ENCODE results near the gene TEX13B.

Gene TEX13B, protein sequence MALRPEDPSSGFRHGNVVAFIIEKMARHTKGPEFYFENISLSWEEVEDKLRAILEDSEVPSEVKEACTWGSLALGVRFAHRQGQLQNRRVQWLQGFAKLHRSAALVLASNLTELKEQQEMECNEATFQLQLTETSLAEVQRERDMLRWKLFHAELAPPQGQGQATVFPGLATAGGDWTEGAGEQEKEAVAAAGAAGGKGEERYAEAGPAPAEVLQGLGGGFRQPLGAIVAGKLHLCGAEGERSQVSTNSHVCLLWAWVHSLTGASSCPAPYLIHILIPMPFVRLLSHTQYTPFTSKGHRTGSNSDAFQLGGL

GRCh38 chrX:107982356-107982755 lies at the start of gene TEX13B:
Gene TEX13B (minus strand): TSS chrX:107982370. CDS start chrX:107982127, 243 bp downstream.
- Mint-ChIP-seq H3K9me3 (no peaks in the 10 kb centered on the region), H3K27ac (no peak within 1 kb of the TSS), H3K36me3 (ENCODE audit: low read depth) (no peaks in the 10 kb centered on the region), H3K4me1 (ENCODE audit: low read depth) (peaks cover 11% of the 10 kb centered on the region), H3K27me3 (no peaks in the 10 kb centered on the region), H3K4me3 (no peak within 1 kb of the TSS)
- intact Hi-C loops (cut with micrococcal nuclease): no loop called here

DNA sequence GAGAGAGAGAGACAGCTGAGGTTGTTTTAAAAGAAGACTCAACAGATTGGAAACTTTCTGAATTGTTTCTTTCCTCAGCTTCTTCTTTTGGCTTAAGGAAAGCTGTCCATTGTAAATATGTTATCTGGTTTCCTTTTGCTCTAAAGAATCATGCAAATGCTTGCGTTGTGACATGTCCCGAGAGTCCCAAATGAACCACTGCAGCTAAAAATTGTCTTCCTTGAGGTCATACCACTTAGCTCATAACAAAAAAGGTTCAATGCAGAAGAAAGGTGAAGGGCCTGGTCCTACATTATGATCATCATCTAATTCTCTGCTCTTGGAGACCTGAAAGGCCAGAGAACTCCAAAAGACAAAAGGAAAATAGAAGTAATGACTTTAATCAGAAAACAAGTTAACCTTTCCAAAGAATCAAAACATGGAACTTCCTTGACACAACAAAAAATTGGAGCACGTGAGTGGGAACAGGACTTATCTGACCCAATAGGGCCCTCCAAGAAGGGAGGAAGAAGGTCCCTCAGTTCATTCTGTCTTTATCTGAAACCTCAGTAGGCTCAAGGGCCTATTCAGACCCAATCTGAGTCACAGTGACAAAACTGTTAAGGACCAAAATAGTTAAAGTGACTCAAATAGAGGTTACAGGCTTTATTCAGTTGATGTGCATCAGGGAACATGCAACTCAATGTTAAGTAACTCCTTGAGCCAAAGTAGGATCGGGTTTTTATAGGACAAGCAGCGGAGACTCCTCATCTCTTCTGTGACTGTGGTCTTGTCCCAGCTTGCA lies 48.0 kb upstream of the TEX13B start:
- no peaks in the 10 kb centered on the region for H3K9me3 Mint-ChIP-seq
- no peak overlapping the region for H3K27ac Mint-ChIP-seq
- no peak overlapping the region for H3K4me3 Mint-ChIP-seq
- intact Hi-C loops (cut with micrococcal nuclease): no loop called here
- no peaks in the 10 kb centered on the region for H3K36me3 Mint-ChIP-seq (ENCODE audit: low read depth)
- H3K4me1 Mint-ChIP-seq (ENCODE audit: low read depth): peaks cover 16% of the 10 kb centered on the region
- H3K27me3 Mint-ChIP-seq: no peaks in the 10 kb centered on the region

- Mint-ChIP-seq H3K36me3 (ENCODE audit: low read depth) (no peaks in the 10 kb centered on the region), H3K4me3 (no peak overlapping the region), H3K27me3 (no peaks in the 10 kb centered on the region), H3K9me3 (no peaks in the 10 kb centered on the region), H3K27ac (no peak overlapping the region), H3K4me1 (ENCODE audit: low read depth) (peaks cover 16% of the 10 kb centered on the region)
- intact Hi-C loops (cut with micrococcal nuclease): no loop called here
These were observed 46.7 kb upstream of the TEX13B start for GRCh38 chrX:108028854-108029253.

DNA sequence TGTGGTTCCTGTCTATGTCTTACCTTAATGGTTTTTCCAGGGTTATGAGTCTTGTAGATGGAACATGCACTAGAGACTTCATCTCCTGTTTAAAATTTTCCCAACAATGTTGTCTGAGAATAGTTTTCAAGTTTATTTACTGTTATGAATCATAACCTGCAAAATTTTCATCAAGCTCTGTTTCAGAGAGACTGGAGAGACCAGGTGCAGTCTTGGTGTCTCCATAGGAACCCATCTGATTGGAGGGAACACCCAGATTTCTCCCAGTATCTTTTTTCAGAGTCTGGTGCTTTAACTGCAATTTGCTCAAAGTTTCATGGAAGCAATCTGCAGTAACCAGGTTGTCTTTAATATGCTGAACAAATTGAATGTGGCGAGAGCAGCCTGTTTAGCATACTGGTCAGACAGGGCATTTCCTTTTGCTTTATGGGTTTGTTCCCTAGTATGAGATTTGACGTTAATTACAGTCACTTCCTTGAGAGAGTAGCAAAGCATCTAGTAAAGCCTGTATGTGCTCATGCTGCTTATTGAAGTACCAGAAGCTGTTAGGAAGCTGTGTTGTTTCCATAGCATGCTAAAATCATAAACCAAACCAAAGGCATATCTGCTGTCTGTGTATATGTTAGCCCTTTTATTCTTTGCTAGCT lies 43.9 kb upstream of the TEX13B start:
- Mint-ChIP-seq H3K4me3 (no peak overlapping the region), H3K9me3 (no peaks in the 10 kb centered on the region), H3K4me1 (ENCODE audit: low read depth) (peaks cover 16% of the 10 kb centered on the region), H3K27ac (no peak overlapping the region), H3K27me3 (no peaks in the 10 kb centered on the region), H3K36me3 (ENCODE audit: low read depth) (no peaks in the 10 kb centered on the region)
- intact Hi-C loops (cut with micrococcal nuclease): no loop called here

GRCh38 chrX:108025376-108025775 lies 43.2 kb upstream of the TEX13B start:
- no peaks in the 10 kb centered on the region for H3K9me3 Mint-ChIP-seq
- no peak overlapping the region for H3K4me3 Mint-ChIP-seq
- peaks cover 16% of the 10 kb centered on the region for H3K4me1 Mint-ChIP-seq (ENCODE audit: low read depth)
- no peaks in the 10 kb centered on the region for H3K36me3 Mint-ChIP-seq (ENCODE audit: low read depth)
- no peaks in the 10 kb centered on the region for H3K27me3 Mint-ChIP-seq
- intact Hi-C loops (cut with micrococcal nuclease): no loop called here
- H3K27ac Mint-ChIP-seq: no peak overlapping the region

DNA sequence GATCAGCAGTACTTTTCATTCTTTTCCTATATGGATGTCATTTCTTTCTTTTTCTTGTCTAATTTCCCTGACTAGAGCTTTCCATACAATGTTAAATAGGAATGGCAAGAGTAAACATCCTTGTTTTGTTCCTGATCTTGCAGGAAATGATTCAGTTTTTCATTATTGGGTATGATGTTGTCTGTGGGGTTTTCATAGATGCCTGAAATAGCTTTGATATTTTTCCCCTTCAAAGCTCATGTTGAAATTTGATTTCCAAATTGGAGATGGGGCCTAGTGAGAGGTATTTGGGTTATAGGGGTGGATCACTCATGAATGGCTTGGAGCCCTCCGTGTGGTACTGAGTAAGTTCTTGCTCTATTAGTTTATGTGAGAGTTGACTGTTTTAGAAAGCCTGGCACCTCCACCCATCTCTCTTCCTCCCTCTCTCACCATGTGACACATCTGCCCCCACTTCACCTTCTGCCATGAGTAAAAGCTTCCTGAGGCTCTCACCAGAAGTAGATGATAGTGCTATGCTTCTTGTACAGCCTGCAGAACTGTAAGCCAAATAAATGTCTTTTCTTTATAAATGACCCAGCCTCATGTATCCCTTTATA lies 40.4 kb upstream of the TEX13B start:
- H3K27me3 Mint-ChIP-seq: no peaks in the 10 kb centered on the region
- H3K4me1 Mint-ChIP-seq (ENCODE audit: low read depth): peaks cover 7% of the 10 kb centered on the region
- H3K9me3 Mint-ChIP-seq: no peaks in the 10 kb centered on the region
- intact Hi-C loops (cut with micrococcal nuclease): no loop called here
- no peaks in the 10 kb centered on the region for H3K36me3 Mint-ChIP-seq (ENCODE audit: low read depth)
- H3K4me3 Mint-ChIP-seq: no peak overlapping the region
- no peak overlapping the region for H3K27ac Mint-ChIP-seq

GRCh38 chrX:108020631-108021030 lies 38.5 kb upstream of the TEX13B start:
- H3K27me3 Mint-ChIP-seq: no peaks in the 10 kb centered on the region
- no peaks in the 10 kb centered on the region for H3K36me3 Mint-ChIP-seq (ENCODE audit: low read depth)
- no peaks in the 10 kb centered on the region for H3K9me3 Mint-ChIP-seq
- H3K4me3 Mint-ChIP-seq: no peak overlapping the region
- no peak overlapping the region for H3K27ac Mint-ChIP-seq
- intact Hi-C loops (cut with micrococcal nuclease): loop anchor here (1.0 to 2.0 kb wide), 2 partner anchors 52 to 118 kb away; no protein-coding TSS in a partner anchor
- H3K4me1 Mint-ChIP-seq (ENCODE audit: low read depth): peaks cover 7% of the 10 kb centered on the region

GRCh38 chrX:108019382-108019875 lies 37.3 kb upstream of the TEX13B start:
- H3K27me3 Mint-ChIP-seq: no peaks in the 10 kb centered on the region
- H3K36me3 Mint-ChIP-seq (ENCODE audit: low read depth): no peaks in the 10 kb centered on the region
- no peaks in the 10 kb centered on the region for H3K9me3 Mint-ChIP-seq
- peaks cover 7% of the 10 kb centered on the region for H3K4me1 Mint-ChIP-seq (ENCODE audit: low read depth)
- H3K4me3 Mint-ChIP-seq: no peak overlapping the region
- intact Hi-C loops (cut with micrococcal nuclease): no loop called here
- no peak overlapping the region for H3K27ac Mint-ChIP-seq

DNA sequence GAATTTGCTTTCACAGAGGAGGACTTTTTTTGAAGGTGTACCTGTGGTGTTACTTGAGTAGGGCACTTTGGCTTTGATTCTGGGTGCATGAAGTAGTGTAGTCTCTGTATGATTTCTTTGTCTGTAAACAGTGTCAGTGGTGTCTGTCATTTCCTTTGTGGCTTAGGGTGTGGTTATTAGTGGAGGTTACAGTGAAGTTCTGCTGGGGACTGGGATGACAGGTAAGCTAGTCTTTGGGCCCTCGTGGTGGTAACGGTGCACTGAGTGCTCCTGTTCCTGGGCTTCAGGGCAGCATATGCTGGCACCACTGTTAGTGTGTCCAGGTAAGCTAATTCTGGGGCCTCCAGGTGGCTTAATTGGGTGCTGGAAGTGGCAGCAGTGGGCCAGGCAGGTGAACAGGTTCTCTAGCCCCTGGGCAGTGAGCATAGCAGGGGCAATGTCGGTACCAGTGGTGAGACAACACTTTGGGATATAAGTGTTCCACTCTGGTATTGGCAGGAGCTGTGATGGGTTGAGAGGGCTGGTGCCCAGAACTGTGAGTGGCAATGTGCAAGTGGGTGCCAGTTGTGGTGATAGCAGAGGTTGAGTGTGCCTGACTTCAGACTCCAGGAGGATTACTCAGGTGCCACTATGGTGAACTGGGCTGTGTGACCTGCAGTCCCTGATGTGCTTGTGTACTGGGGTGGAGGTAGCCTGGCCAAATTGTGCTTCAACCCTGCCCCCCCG lies 36.6 kb upstream of the TEX13B start:
- no peaks in the 10 kb centered on the region for H3K36me3 Mint-ChIP-seq (ENCODE audit: low read depth)
- H3K4me1 Mint-ChIP-seq (ENCODE audit: low read depth): peaks cover 7% of the 10 kb centered on the region
- no peaks in the 10 kb centered on the region for H3K27me3 Mint-ChIP-seq
- no peaks in the 10 kb centered on the region for H3K9me3 Mint-ChIP-seq
- intact Hi-C loops (cut with micrococcal nuclease): no loop called here
- H3K4me3 Mint-ChIP-seq: no peak overlapping the region
- H3K27ac Mint-ChIP-seq: no peak overlapping the region

DNA sequence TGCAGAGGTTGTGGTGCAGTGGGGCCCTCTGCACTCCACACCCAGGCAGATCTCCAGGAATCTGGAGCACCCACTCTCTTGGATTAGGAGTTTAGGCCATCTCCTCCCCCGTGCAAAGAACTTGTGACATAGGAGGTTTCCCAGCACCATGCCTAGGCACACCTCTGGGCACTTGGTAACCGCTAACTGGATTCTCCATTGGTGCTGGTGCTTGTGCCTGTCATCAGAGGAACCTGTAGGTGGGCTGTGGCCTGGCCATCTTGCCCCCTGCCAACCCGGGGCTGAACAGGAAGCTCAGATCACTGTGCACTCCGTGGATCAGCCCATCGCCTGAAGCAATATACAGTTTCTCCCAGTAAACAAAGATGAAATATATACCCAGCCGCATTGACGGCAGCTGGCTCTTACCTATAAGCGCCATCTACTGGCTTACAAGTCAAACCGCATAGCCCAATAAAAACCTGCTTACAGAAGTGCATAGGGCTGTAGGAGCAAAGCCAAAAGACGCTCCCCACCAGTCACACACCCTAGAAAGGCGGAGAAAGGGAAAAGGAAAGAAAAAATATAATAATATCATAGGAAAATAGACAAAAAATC lies 19.1 kb upstream of the TEX13B start:
- H3K9me3 Mint-ChIP-seq: no peaks in the 10 kb centered on the region
- no peaks in the 10 kb centered on the region for H3K4me1 Mint-ChIP-seq (ENCODE audit: low read depth)
- H3K36me3 Mint-ChIP-seq (ENCODE audit: low read depth): no peaks in the 10 kb centered on the region
- H3K27ac Mint-ChIP-seq: no peak overlapping the region
- peaks cover 2% of the 10 kb centered on the region for H3K27me3 Mint-ChIP-seq
- intact Hi-C loops (cut with micrococcal nuclease): no loop called here
- H3K4me3 Mint-ChIP-seq: no peak overlapping the region

DNA sequence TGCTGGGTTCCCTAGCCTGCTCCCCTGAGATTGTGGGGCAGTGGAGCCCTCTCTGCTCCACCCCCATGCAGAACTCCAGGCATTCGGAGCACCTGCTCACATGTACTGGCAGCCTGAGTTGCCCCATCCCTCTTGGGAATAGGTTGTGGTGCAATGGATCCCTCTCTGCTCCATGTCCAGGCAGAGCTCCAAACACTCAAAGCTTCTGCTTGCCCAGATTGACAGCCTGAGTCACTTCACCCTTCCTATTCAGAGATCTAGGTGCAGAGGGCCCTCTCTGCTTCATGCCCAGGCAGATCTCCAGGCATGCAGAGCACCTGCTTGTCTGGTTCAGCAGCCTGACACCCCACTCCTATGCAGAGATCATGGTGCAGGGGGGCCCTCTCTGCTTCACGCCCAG lies 18.6 kb upstream of the TEX13B start:
- H3K9me3 Mint-ChIP-seq: no peaks in the 10 kb centered on the region
- no peak overlapping the region for H3K4me3 Mint-ChIP-seq
- no peak overlapping the region for H3K27ac Mint-ChIP-seq
- intact Hi-C loops (cut with micrococcal nuclease): no loop called here
- no peaks in the 10 kb centered on the region for H3K4me1 Mint-ChIP-seq (ENCODE audit: low read depth)
- H3K36me3 Mint-ChIP-seq (ENCODE audit: low read depth): no peaks in the 10 kb centered on the region
- H3K27me3 Mint-ChIP-seq: peaks cover 2% of the 10 kb centered on the region

DNA sequence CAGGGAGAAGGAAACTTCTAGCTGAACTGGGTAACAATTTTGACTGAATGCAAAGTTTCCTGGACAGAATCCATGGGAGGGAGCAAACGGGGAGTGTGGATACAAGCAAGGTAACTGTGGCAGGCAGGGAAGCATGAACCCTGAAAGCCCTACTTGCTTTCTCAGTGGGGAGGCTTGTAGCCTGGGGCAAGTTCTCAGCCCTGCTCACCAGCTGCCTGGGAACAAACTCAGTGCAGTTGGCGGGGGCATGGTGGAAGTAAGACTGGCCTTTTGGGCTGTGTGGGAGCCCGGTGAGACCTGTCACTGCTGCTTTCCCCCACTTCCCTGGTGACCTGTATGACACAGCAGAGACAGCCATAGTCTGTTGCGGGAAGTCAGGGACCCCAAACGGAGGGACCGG lies 14.0 kb upstream of the TEX13B start:
- Mint-ChIP-seq H3K4me3 (no peak overlapping the region), H3K36me3 (ENCODE audit: low read depth) (no peaks in the 10 kb centered on the region), H3K27me3 (no peaks in the 10 kb centered on the region), H3K27ac (no peak overlapping the region), H3K4me1 (ENCODE audit: low read depth) (no peaks in the 10 kb centered on the region), H3K9me3 (no peaks in the 10 kb centered on the region)
- intact Hi-C loops (cut with micrococcal nuclease): no loop called here

DNA sequence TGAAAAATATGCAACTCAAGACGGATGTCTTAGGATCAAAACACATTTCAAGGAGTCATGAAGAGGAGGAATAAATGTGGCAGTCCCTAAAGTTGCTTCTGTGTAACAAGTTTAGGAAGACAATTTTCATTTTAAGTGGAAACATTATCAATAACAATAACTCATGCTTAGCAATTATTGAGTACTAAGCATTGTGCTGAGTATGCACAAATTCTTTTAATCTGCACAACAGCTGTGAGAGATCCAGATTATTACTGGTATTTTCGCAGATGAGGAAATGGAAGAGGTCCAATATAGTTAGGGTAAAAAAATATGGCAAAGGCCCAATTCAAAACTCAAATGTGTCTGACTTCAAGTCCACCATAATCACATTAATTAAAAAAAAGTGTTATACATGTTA lies 2.9 kb upstream of the TEX13B start:
- Mint-ChIP-seq H3K36me3 (ENCODE audit: low read depth) (no peaks in the 10 kb centered on the region), H3K27me3 (no peaks in the 10 kb centered on the region), H3K9me3 (peaks cover 14% of the 10 kb centered on the region), H3K4me3 (no peak overlapping the region), H3K27ac (no peak overlapping the region), H3K4me1 (ENCODE audit: low read depth) (peaks cover 6% of the 10 kb centered on the region)
- intact Hi-C loops (cut with micrococcal nuclease): no loop called here

Data from dendritic cell treated with granulocyte-macrophage colony-stimulating factor and Interleukin-4, amounts not matched to agents 40 ng/mL and 50 ng/mL, for 4 days (primary cell).